IMR-90 (cell line): Measurements from ENCODE around the gene DZIP1L. TPM values are rescaled to one million over a fixed set of nuclear protein-coding genes. Genes with fewer than 3 reads are reported as not detected.

ENCODE experiments used
- ATAC-seq: fragments of 200-7000 bp; cut with Tn5 transposase; 2 replicates; pipeline ENCODE4 v1.9.1; 2020; ENCODE audit warnings: low read depth, mild to moderate bottlenecking, moderate library complexity
- BruUV-seq: library from RNA; stranded (reverse); fragments of 400-500 nt; replicated peaks from 2 replicates; lab custom pipeline; 2021; lab: Mats Ljungman, UMichigan
- CTCF ChIA-PET: fragments of 300-600 bp; formaldehyde crosslinking; extraction: SDS; loops from one replicate; lab custom pipeline; 2021; ENCODE audit warnings: antibody characterized with exemption; lab: Yijun Ruan, JAX
- POLR2A ChIA-PET: fragments of 300-600 bp; sonication (Branson Sonifier 250); formaldehyde crosslinking; loops from one replicate; lab custom pipeline; 2022; ENCODE audit warnings: antibody characterized with exemption; ENCODE audit not compliant: unreplicated experiment; lab: Charles Lee
- DNase-seq: peaks from one replicate; pipeline ENCODE4 v3.0.0; 2013
- H2AFZ ChIP-seq: replicated peaks from 2 replicates; pipeline ENCODE3; 2013; ENCODE audit warnings: low read length, mild to moderate bottlenecking; ENCODE audit not compliant: poor library complexity
- H2AK5ac ChIP-seq: 2 replicates; pipeline ENCODE4 v1.6.1; 2013; ENCODE audit warnings: low read depth, low read length, inconsistent platforms
- H2AK9ac ChIP-seq: replicated peaks from 2 replicates; pipeline ENCODE3; 2013; ENCODE audit warnings: mild to moderate bottlenecking, low read depth, low read length, moderate library complexity; ENCODE audit not compliant: poor library complexity
- H2BK120ac ChIP-seq: 2 replicates; pipeline ENCODE4 v1.6.1; 2013; ENCODE audit warnings: low read depth, low read length, inconsistent platforms
- H2BK15ac ChIP-seq: 3 replicates; pipeline ENCODE4 v1.6.1; 2013; ENCODE audit warnings: low read depth, low read length, inconsistent platforms
- H2BK20ac ChIP-seq: 2 replicates; pipeline ENCODE4 v1.6.1; 2013; ENCODE audit warnings: low read depth, mild to moderate bottlenecking, inconsistent platforms, low read length, moderate library complexity
- H2BK5ac ChIP-seq: 2 replicates; pipeline ENCODE4 v1.6.1; 2013; ENCODE audit warnings: mild to moderate bottlenecking, low read depth, low read length, inconsistent platforms; ENCODE audit not compliant: poor library complexity, severe bottlenecking
- H3K14ac ChIP-seq: replicated peaks from 2 replicates; pipeline ENCODE4 v1.6.1; 2013; ENCODE audit warnings: low read depth, low read length, inconsistent platforms
- H3K18ac ChIP-seq: 2 replicates; pipeline ENCODE4 v1.6.1; 2013; ENCODE audit warnings: low read depth, low read length, control low read depth
- H3K23ac ChIP-seq: 2 replicates; pipeline ENCODE4 v1.6.1; 2013; ENCODE audit warnings: low read depth, low read length, inconsistent platforms
- H3K27ac ChIP-seq: 2 replicates; pipeline ENCODE4 v1.5.1; 2013; ENCODE audit warnings: mild to moderate bottlenecking, control low read depth, low read length; ENCODE audit not compliant: insufficient read depth
- H3K27me3 ChIP-seq: 2 replicates; pipeline ENCODE4 v1.6.1; 2013; ENCODE audit warnings: low read length; ENCODE audit not compliant: control insufficient read depth, insufficient read depth
- H3K36me3 ChIP-seq: 2 replicates; pipeline ENCODE4 v1.6.1; 2013; ENCODE audit warnings: low read length, mixed read lengths; ENCODE audit not compliant: control insufficient read depth, insufficient read depth
- H3K4ac ChIP-seq: 2 replicates; pipeline ENCODE4 v1.6.1; 2013; ENCODE audit warnings: low read depth, low read length, inconsistent platforms
- H3K4me1 ChIP-seq: 2 replicates; pipeline ENCODE4 v1.6.1; 2013; ENCODE audit warnings: low read length, mixed read lengths; ENCODE audit not compliant: control insufficient read depth, insufficient read depth
- H3K4me2 ChIP-seq: 2 replicates; pipeline ENCODE4 v1.6.1; 2013; ENCODE audit warnings: low read depth, mild to moderate bottlenecking, control low read depth, low read length, moderate library complexity
- H3K4me3 ChIP-seq: 2 replicates; pipeline ENCODE4 v1.5.1; 2013; ENCODE audit warnings: low read depth, mild to moderate bottlenecking, control low read depth, low read length, moderate library complexity; ENCODE audit not compliant: insufficient read depth
- H3K56ac ChIP-seq: 2 replicates; pipeline ENCODE4 v1.6.1; 2013; ENCODE audit warnings: low read length, inconsistent platforms; ENCODE audit not compliant: insufficient read depth; ENCODE audit errors: extremely low read depth
- H3K79me1 ChIP-seq, 2 experiments: 2 replicates each; pipeline ENCODE4 v1.6.1; 2013; ENCODE audit warnings: low read length in 2 of 2, inconsistent platforms in 1 of 2, low read depth in 1 of 2
- H3K9ac ChIP-seq: 2 replicates; pipeline ENCODE4 v1.6.1; 2013; ENCODE audit warnings: low read depth, low read length, control low read depth
- H3K9me1 ChIP-seq: 2 replicates; pipeline ENCODE4 v1.6.1; 2013; ENCODE audit warnings: low read length, inconsistent platforms; ENCODE audit not compliant: insufficient read depth
- H3K9me3 ChIP-seq: 2 replicates; pipeline ENCODE4 v1.6.1; 2013; ENCODE audit warnings: low read length; ENCODE audit not compliant: control insufficient read depth, insufficient read depth
- H4K20me1 ChIP-seq: 2 replicates; pipeline ENCODE4 v1.6.1; 2013; ENCODE audit warnings: low read length, inconsistent platforms; ENCODE audit not compliant: insufficient read depth
- H4K5ac ChIP-seq: 2 replicates; pipeline ENCODE4 v1.6.1; 2013; ENCODE audit warnings: mild to moderate bottlenecking, low read depth, low read length, control low read depth
- H4K8ac ChIP-seq, 2 experiments: 2 replicates each; pipeline ENCODE4 v1.6.1; 2013; ENCODE audit warnings: low read depth in 2 of 2, low read length in 2 of 2, control low read depth in 1 of 2, inconsistent platforms in 1 of 2
- H4K91ac ChIP-seq: 2 replicates; pipeline ENCODE4 v1.6.1; 2013; ENCODE audit warnings: low read depth, low read length, inconsistent platforms; ENCODE audit not compliant: insufficient read depth
- CEBPB ChIP-seq: IDR thresholded peaks from 2 replicates; pipeline ENCODE4 v1.6.1; 2012; ENCODE audit warnings: low read depth, low read length, improper control_type of control experiment
- ELK1 ChIP-seq: fragments of 150-350 bp; IDR thresholded peaks from 2 replicates; pipeline ENCODE4 v1.6.1; 2016; ENCODE audit warnings: low read depth, mild to moderate bottlenecking, low read length, moderate library complexity, borderline replicate concordance
- FOS ChIP-seq: fragments of 150-350 bp; IDR thresholded peaks from 2 replicates; pipeline ENCODE4 v1.6.1; 2016; ENCODE audit warnings: low read depth, low read length
- MAFK ChIP-seq: IDR thresholded peaks from 2 replicates; pipeline ENCODE4 v1.6.1; 2012; ENCODE audit warnings: low read depth, low read length, improper control_type of control experiment
- MAZ ChIP-seq: IDR thresholded peaks from 2 replicates; pipeline ENCODE4 v1.6.1; 2012; ENCODE audit warnings: low read depth, mild to moderate bottlenecking, low read length, improper control_type of control experiment, moderate library complexity, borderline replicate concordance
- MXI1 ChIP-seq: IDR thresholded peaks from 2 replicates; pipeline ENCODE4 v1.6.1; 2012; ENCODE audit warnings: low read depth, mild to moderate bottlenecking, low read length, moderate library complexity, borderline replicate concordance
- NFE2L2 ChIP-seq: fragments of 150-350 bp; IDR thresholded peaks from 2 replicates; pipeline ENCODE4 v1.6.1; 2016; ENCODE audit warnings: low read depth, mild to moderate bottlenecking, low read length
- POLR2A ChIP-seq: IDR thresholded peaks from 2 replicates; pipeline ENCODE4 v1.6.1; 2012; ENCODE audit warnings: mild to moderate bottlenecking, low read depth, low read length
- RAD21 ChIP-seq: IDR thresholded peaks from 2 replicates; pipeline ENCODE4 v1.6.1; 2012; ENCODE audit warnings: low read length, improper control_type of control experiment
- RCOR1 ChIP-seq: IDR thresholded peaks from 2 replicates; pipeline ENCODE4 v1.6.1; 2012; ENCODE audit warnings: mild to moderate bottlenecking, low read length, improper control_type of control experiment; ENCODE audit not compliant: insufficient replicate concordance
- RFX5 ChIP-seq: IDR thresholded peaks from 2 replicates; pipeline ENCODE4 v1.8.0; 2012; ENCODE audit warnings: low read depth, mild to moderate bottlenecking, low read length, moderate library complexity
- SMC3 ChIP-seq: fragments of 150-350 bp; IDR thresholded peaks from 2 replicates; pipeline ENCODE4 v1.6.1; 2016; ENCODE audit warnings: low read depth, mild to moderate bottlenecking, antibody characterized with exemption, low read length, moderate library complexity
- USF2 ChIP-seq: fragments of 150-350 bp; IDR thresholded peaks from 2 replicates; pipeline ENCODE4 v1.6.1; 2017; ENCODE audit warnings: mild to moderate bottlenecking, antibody characterized with exemption, low read length, low read depth
- WGBS, 2 experiments: methylation state at CpG; one replicate each; pipeline versions ENCODE4 v1.1.5 to v1.1.7; 2013; ENCODE audit warnings: missing lambda C conversion rate in 2 of 2; ENCODE audit not compliant: insufficient read length in 1 of 2; ENCODE audit errors: extremely low coverage in 2 of 2; 5-methylcytosine and 5-hydroxymethylcytosine counted together
- dilution Hi-C: fragments of 300-500 bp; cut with HindIII; formaldehyde crosslinking; loops from one replicate; pipeline ENCODE4 v1.14.3; 2018; ENCODE audit warnings: low sequenced_read_pairs; ENCODE audit not compliant: unreplicated experiment
- in situ Hi-C: fragments of 300-500 bp; cut with MboI; formaldehyde crosslinking; loops from 3 replicates; pipeline ENCODE4 v1.14.3; 2019; ENCODE audit warnings: low sequenced_read_pairs, inconsistent platforms, mixed read lengths
- intact Hi-C: fragments of 100-400 bp; cut with micrococcal nuclease; formaldehyde crosslinking; loops from 2 replicates; pipeline ENCODE4 v1.10.0; 2022
- polyA plus RNA-seq, 3 experiments: library from polyadenylated mRNA; depleted of rRNA; stranded (reverse); fragments of >200 nt; gene quantifications; 2 replicates each; pipeline ENCODE4 v1.2.3, GENCODE V29; 2012; ENCODE audit warnings: low replicate concordance in 1 of 3
- total RNA-seq: library from RNA; depleted of rRNA; stranded (reverse); fragments of >200 nt; gene quantifications from 2 replicates; pipeline ENCODE4 v1.2.3, GENCODE V29; 2012

The DZIP1L gene
- total and polyA plus RNA-seq, 2 of the 4 experiments (the other 2 are of a cell fraction): 12.9 to 14.7 TPM

- intact Hi-C loops: loop anchor here (5.0 to 10.0 kb wide), 3 partner anchors 178 to 361 kb away; partner anchors contain the start of gene MRAS
- peaks cover 46% of the 10 kb centered on the region for H3K36me3 ChIP-seq
- peaks cover 20% of the 10 kb centered on the region for H3K4me1 ChIP-seq
- H4K5ac ChIP-seq: peak overlapping the region; percentile 53; the same call in 1 of the 2 replicates
- ATAC-seq (no peak), DNase-seq (no peak)
- peak overlapping the region; percentile 46; the same call in 1 of the 2 replicates for H3K18ac ChIP-seq
- H3K27me3 ChIP-seq: no peaks in the 10 kb centered on the region
- H3K9ac ChIP-seq: no peak overlapping the region
- in situ Hi-C loops: loop anchor here (5.0 to 10.0 kb wide), 2 partner anchors 51 to 858 kb away; partner anchors contain the start of gene DZIP1L
- H3K4me2 ChIP-seq: no peak overlapping the region
- H4K8ac ChIP-seq: peak overlapping the region in 1 of 2 experiments; percentile 11; a peak in 1 of 4 replicates
- no peak overlapping the region for H3K27ac ChIP-seq
- ChIA-PET CTCF (interaction anchor here (0.9 to 2.7 kb wide), 3 partner anchors 24 to 52 kb away, joined by 3 to 14 read pairs (median 4); partner anchors contain the start of gene DZIP1L), POLR2A (no interaction called here)
- H3K14ac ChIP-seq: no peak overlapping the region
- no peak overlapping the region for H2AK9ac ChIP-seq
- no peak overlapping the region for H2BK20ac ChIP-seq
- no peak for TF ChIP-seq RAD21
- TF ChIP-seq POLR2A: no peak
- no peak for TF ChIP-seq NFE2L2
- no peak for TF ChIP-seq FOS
- TF ChIP-seq MAZ: no peak
- no peak for TF ChIP-seq CEBPB
- no peak for TF ChIP-seq MAFK
- no peak for TF ChIP-seq SMC3
- TF ChIP-seq MXI1: no peak
- no peak for TF ChIP-seq RCOR1
- no peak for TF ChIP-seq ELK1
- no peak for TF ChIP-seq RFX5
- TF ChIP-seq USF2: no peak
- peaks cover 4% of the 10 kb centered on the region; the same call in 1 of the 2 replicates for H3K9me1 ChIP-seq
- H2AK5ac ChIP-seq: no peak overlapping the region
- BruUV-seq: no TSS peak
- no CpG with 5 or more reads among the region's 8 CpGs for WGBS, 2 experiments
- peak overlapping the region; percentile 5; the same call in 1 of the 2 replicates for H4K91ac ChIP-seq
- dilution Hi-C loops: no loop called here
- no peak overlapping the region for H2BK15ac ChIP-seq
- no peaks in the 10 kb centered on the region for H3K9me3 ChIP-seq
- H3K23ac ChIP-seq: no peak overlapping the region
- no peak overlapping the region for H3K56ac ChIP-seq
- H3K4ac ChIP-seq: peak overlapping the region; percentile 34; the same call in 1 of the 2 replicates
- H2BK120ac ChIP-seq: peak overlapping the region; percentile 45
- H4K20me1 ChIP-seq: peaks cover 11% of the 10 kb centered on the region; the same call in 1 of the 2 replicates
- H2BK5ac ChIP-seq: peak overlapping the region; percentile 51
- H3K4me3 ChIP-seq: no peak overlapping the region
- no peak overlapping the region for H2AFZ ChIP-seq
- peaks cover 0 to 24% of the 10 kb centered on the region in 2 experiments; a peak in 3 of 4 replicates for H3K79me1 ChIP-seq
Observed at GRCh38 chr3:138066383-138066782, 49.0 kb downstream of the DZIP1L start.
